ENCODE measurements around the gene GCDH. TPM values are rescaled to one million over a fixed set of nuclear protein-coding genes. Genes with fewer than 3 reads are reported as not detected.

Gene GCDH
- total RNA-seq, 1 donor from 2014 or later: 39.5 TPM

- Histone ChIP-seq H3K79me2 (ENCODE audit: low read depth) (no peaks in the 10 kb centered on the region), H3K36me3 (no peaks in the 10 kb centered on the region), H3F3A (ENCODE audit: low read depth) (peaks cover 3% of the 10 kb centered on the region), H3K27ac (no peak overlapping the region), H3K4me2 (no peak overlapping the region), H4K20me1 (ENCODE audit: low read depth) (no peaks in the 10 kb centered on the region), H3K9me3 (ENCODE audit: low read depth) (no peaks in the 10 kb centered on the region), H3K9ac (no peak overlapping the region), H2AFZ (replicated peaks) (no peak overlapping the region), H3K4me3 (no peak overlapping the region), H3K27me3 (no peaks in the 10 kb centered on the region), H3K4me1 (no peaks in the 10 kb centered on the region)
- H3K36me3 Mint-ChIP-seq: peaks cover 14% of the 10 kb centered on the region
- no peaks in the 10 kb centered on the region for H3K9me3 Mint-ChIP-seq
- no peak overlapping the region for H3K27ac Mint-ChIP-seq
- H3K4me3 Mint-ChIP-seq: no peak overlapping the region
- no peak for TF ChIP-seq EZH2 (IDR thresholded peaks at IDR 0.05)
- no peak for TF ChIP-seq CTCF (IDR thresholded peaks at IDR 0.05)
- no peaks in the 10 kb centered on the region for H3K27me3 Mint-ChIP-seq (ENCODE audit: insufficient read depth, low read depth)
- no peaks in the 10 kb centered on the region for H3K4me1 Mint-ChIP-seq
- no peak for DNase-seq (ENCODE audit: low spot score)
Observed at GRCh38 chr19:12856653-12857052, 34.3 kb upstream of the GCDH start.

- no peaks in the 10 kb centered on the region for H3K36me3 ChIP-seq
- peaks cover 3% of the 10 kb centered on the region for H3F3A ChIP-seq (ENCODE audit: low read depth)
- no peak overlapping the region for H3K27ac ChIP-seq
- H3K27ac Mint-ChIP-seq: no peak overlapping the region
- no peaks in the 10 kb centered on the region for H3K9me3 Mint-ChIP-seq
- no peaks in the 10 kb centered on the region for H4K20me1 ChIP-seq (ENCODE audit: low read depth)
- no peaks in the 10 kb centered on the region for H3K4me1 ChIP-seq
- H3K27me3 Mint-ChIP-seq (ENCODE audit: insufficient read depth, low read depth): no peaks in the 10 kb centered on the region
- H3K4me2 ChIP-seq: no peak overlapping the region
- H3K4me3 ChIP-seq: no peak overlapping the region
- no peaks in the 10 kb centered on the region for H3K4me1 Mint-ChIP-seq
- H3K4me3 Mint-ChIP-seq: no peak overlapping the region
- H3K36me3 Mint-ChIP-seq: peaks cover 14% of the 10 kb centered on the region
- H2AFZ ChIP-seq (replicated peaks): no peak overlapping the region
- H3K27me3 ChIP-seq: no peaks in the 10 kb centered on the region
- no peak for DNase-seq (ENCODE audit: low spot score)
- TF ChIP-seq CTCF (IDR thresholded peaks at IDR 0.05) (no peak), EZH2 (IDR thresholded peaks at IDR 0.05) (no peak), EZH2phosphoT487 (IDR thresholded peaks at IDR 0.05) (no peak)
- H3K9me3 ChIP-seq (ENCODE audit: low read depth): no peaks in the 10 kb centered on the region
- H3K9ac ChIP-seq: no peak overlapping the region
- no peaks in the 10 kb centered on the region for H3K79me2 ChIP-seq (ENCODE audit: low read depth)
Observed at GRCh38 chr19:12858041-12858928, 32.7 kb upstream of the GCDH start.

- Histone ChIP-seq H3K27ac (no peak overlapping the region), H3K27me3 (no peaks in the 10 kb centered on the region), H4K20me1 (ENCODE audit: low read depth) (no peaks in the 10 kb centered on the region), H3K4me3 (no peak overlapping the region), H2AFZ (replicated peaks) (no peak overlapping the region), H3K4me1 (no peaks in the 10 kb centered on the region), H3K9me3 (ENCODE audit: low read depth) (no peaks in the 10 kb centered on the region), H3F3A (ENCODE audit: low read depth) (peaks cover 3% of the 10 kb centered on the region), H3K79me2 (ENCODE audit: low read depth) (no peaks in the 10 kb centered on the region), H3K4me2 (no peak overlapping the region), H3K9ac (no peak overlapping the region), H3K36me3 (no peaks in the 10 kb centered on the region)
- no peak overlapping the region for H3K27ac Mint-ChIP-seq
- TF ChIP-seq EZH2 (IDR thresholded peaks at IDR 0.05) (no peak), CTCF (IDR thresholded peaks at IDR 0.05) (no peak), EZH2phosphoT487 (IDR thresholded peaks at IDR 0.05) (no peak)
- DNase-seq (ENCODE audit: low spot score): no peak
- peaks cover 2% of the 10 kb centered on the region for H3K27me3 Mint-ChIP-seq (ENCODE audit: insufficient read depth, low read depth)
- no peak overlapping the region for H3K4me3 Mint-ChIP-seq
- H3K4me1 Mint-ChIP-seq: no peaks in the 10 kb centered on the region
- no peaks in the 10 kb centered on the region for H3K9me3 Mint-ChIP-seq
- peaks cover 14% of the 10 kb centered on the region for H3K36me3 Mint-ChIP-seq
Observed at GRCh38 chr19:12859546-12859945, 31.4 kb upstream of the GCDH start.
